ENCODE results near the gene SLC4A7.

GRCh38 chr3:27378331-27378730, 105.9 kb downstream of the SLC4A7 start:
- TF ChIP-seq, protein P1, sequence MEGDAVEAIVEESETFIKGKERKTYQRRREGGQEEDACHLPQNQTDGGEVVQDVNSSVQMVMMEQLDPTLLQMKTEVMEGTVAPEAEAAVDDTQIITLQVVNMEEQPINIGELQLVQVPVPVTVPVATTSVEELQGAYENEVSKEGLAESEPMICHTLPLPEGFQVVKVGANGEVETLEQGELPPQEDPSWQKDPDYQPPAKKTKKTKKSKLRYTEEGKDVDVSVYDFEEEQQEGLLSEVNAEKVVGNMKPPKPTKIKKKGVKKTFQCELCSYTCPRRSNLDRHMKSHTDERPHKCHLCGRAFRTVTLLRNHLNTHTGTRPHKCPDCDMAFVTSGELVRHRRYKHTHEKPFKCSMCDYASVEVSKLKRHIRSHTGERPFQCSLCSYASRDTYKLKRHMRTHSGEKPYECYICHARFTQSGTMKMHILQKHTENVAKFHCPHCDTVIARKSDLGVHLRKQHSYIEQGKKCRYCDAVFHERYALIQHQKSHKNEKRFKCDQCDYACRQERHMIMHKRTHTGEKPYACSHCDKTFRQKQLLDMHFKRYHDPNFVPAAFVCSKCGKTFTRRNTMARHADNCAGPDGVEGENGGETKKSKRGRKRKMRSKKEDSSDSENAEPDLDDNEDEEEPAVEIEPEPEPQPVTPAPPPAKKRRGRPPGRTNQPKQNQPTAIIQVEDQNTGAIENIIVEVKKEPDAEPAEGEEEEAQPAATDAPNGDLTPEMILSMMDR (IDR thresholded peaks at IDR 0.05) = no peak
- no peak for TF ChIP-seq EP300 (IDR thresholded peaks at IDR 0.05)
- no peak for TF ChIP-seq POLR2AphosphoS5 (IDR thresholded peaks at IDR 0.05)
- no peak for TF ChIP-seq POLR2A (IDR thresholded peaks at IDR 0.05; ENCODE audit: low read depth)
